ENCODE data around the gene SYNGR3.

Gene SYNGR3

GRCh38 chr16:2004795-2005517 lies 15.2 kb downstream of the SYNGR3 start:
- no peak overlapping the region for H3K27ac ChIP-seq
- peaks cover 37% of the 10 kb centered on the region for H3K36me3 ChIP-seq (replicated peaks)
- no peak for DNase-seq
- in situ Hi-C loops (cut with HindIII; ENCODE audit: low pct_ligation_motif_present, low sequenced_read_pairs) = no loop called here
- H3K27me3 ChIP-seq (replicated peaks) = no peaks in the 10 kb centered on the region
- H3K4me3 ChIP-seq (ENCODE audit: low read depth, low read length) = no peak overlapping the region
- TF ChIP-seq CTCF (IDR thresholded peaks at IDR 0.05; ENCODE audit: low read depth, low read length, missing control alignments) = no peak

GRCh38 chr16:2005646-2006045 lies 15.9 kb downstream of the SYNGR3 start:
- peaks cover 30% of the 10 kb centered on the region for H3K36me3 ChIP-seq (replicated peaks)

GRCh38 chr16:2006317-2006716 lies 16.5 kb downstream of the SYNGR3 start:
- Histone ChIP-seq H3K36me3 (replicated peaks) (peaks cover 24% of the 10 kb centered on the region), H3K27me3 (replicated peaks) (no peaks in the 10 kb centered on the region), H3K4me3 (ENCODE audit: low read depth, low read length) (no peak overlapping the region), H3K27ac (no peak overlapping the region)
- DNase-seq = no peak
- in situ Hi-C loops (cut with HindIII; ENCODE audit: low pct_ligation_motif_present, low sequenced_read_pairs) = no loop called here
- TF ChIP-seq CTCF (IDR thresholded peaks at IDR 0.05; ENCODE audit: low read depth, low read length, missing control alignments) = no peak

More at GRCh38 chr16:2005646-2006045, 15.9 kb downstream of the SYNGR3 start:
- TF ChIP-seq CTCF (IDR thresholded peaks at IDR 0.05; ENCODE audit: low read depth, low read length, missing control alignments) = peak; percentile 54
- Histone ChIP-seq H3K27ac (no peak overlapping the region), H3K4me3 (ENCODE audit: low read depth, low read length) (no peak overlapping the region), H3K27me3 (replicated peaks) (no peaks in the 10 kb centered on the region)
- DNase-seq = no peak
- in situ Hi-C loops (cut with HindIII; ENCODE audit: low pct_ligation_motif_present, low sequenced_read_pairs) = no loop called here

GRCh38 chr16:2007081-2007836 lies 17.5 kb downstream of the SYNGR3 start:
- no peak overlapping the region for H3K27ac ChIP-seq
- no peak for TF ChIP-seq CTCF (IDR thresholded peaks at IDR 0.05; ENCODE audit: low read depth, low read length, missing control alignments)

GRCh38 chr16:2008009-2008526 lies 18.3 kb downstream of the SYNGR3 start:
- in situ Hi-C loops (cut with HindIII; ENCODE audit: low pct_ligation_motif_present, low sequenced_read_pairs) = no loop called here
- Histone ChIP-seq H3K36me3 (replicated peaks) (peaks cover 6% of the 10 kb centered on the region), H3K27ac (no peak overlapping the region), H3K4me3 (ENCODE audit: low read depth, low read length) (peak overlapping the region; percentile 73), H3K27me3 (replicated peaks) (no peaks in the 10 kb centered on the region)
- no peak for TF ChIP-seq CTCF (IDR thresholded peaks at IDR 0.05; ENCODE audit: low read depth, low read length, missing control alignments)
- no peak for DNase-seq

More at GRCh38 chr16:2007081-2007836, 17.5 kb downstream of the SYNGR3 start:
- DNase-seq = no peak
- Histone ChIP-seq H3K27me3 (replicated peaks) (no peaks in the 10 kb centered on the region), H3K36me3 (replicated peaks) (peaks cover 14% of the 10 kb centered on the region), H3K4me3 (ENCODE audit: low read depth, low read length) (peak overlapping the region; percentile 73)
- in situ Hi-C loops (cut with HindIII; ENCODE audit: low pct_ligation_motif_present, low sequenced_read_pairs) = no loop called here
